NCI-H345 treated with DMSO at 0.1 percent for 48 hours (cell line): ENCODE measurements around the gene PROCA1.

Source experiments
- DNase-seq: peaks from one replicate; lab custom pipeline; 2025; ENCODE audit not compliant: unreplicated experiment; lab: John Stamatoyannopoulos, UW

The PROCA1 gene

GRCh38 chr17:28710861-28711722 lies 596 bp downstream of the PROCA1 start:
- peak; percentile 92 for DNase-seq

GRCh38 chr17:28707339-28707720 lies 4.4 kb downstream of the PROCA1 start:
- no peak for DNase-seq

GRCh38 chr17:28706471-28707338 lies 5.0 kb downstream of the PROCA1 start:
- no peak for DNase-seq

- no peak for DNase-seq
Observed at GRCh38 chr17:28705728-28706334, 5.9 kb downstream of the PROCA1 start.

- DNase-seq = peak; percentile 20
Observed at GRCh38 chr17:28705074-28705659, 6.5 kb downstream of the PROCA1 start.

- DNase-seq = no peak
Observed at GRCh38 chr17:28704219-28704858, 7.3 kb downstream of the PROCA1 start.

GRCh38 chr17:28703552-28704218 lies 8.0 kb downstream of the PROCA1 start:
- no peak for DNase-seq

GRCh38 chr17:28702752-28703150 lies 8.9 kb downstream of the PROCA1 start:
- no peak for DNase-seq

GRCh38 chr17:28702026-28702751 lies 9.5 kb downstream of the PROCA1 start:
- peak; percentile 66 for DNase-seq

GRCh38 chr17:28700830-28701492 lies 10.7 kb downstream of the PROCA1 start:
- no peak for DNase-seq

- no peak for DNase-seq
Observed at GRCh38 chr17:28700278-28700677, 11.4 kb downstream of the PROCA1 start.

GRCh38 chr17:28698253-28698941 lies 13.3 kb downstream of the PROCA1 start:
- DNase-seq = no peak

GRCh38 chr17:28693869-28694268 lies 17.8 kb downstream of the PROCA1 start:
- DNase-seq = no peak

- DNase-seq = no peak
Observed at GRCh38 chr17:28689011-28689410, 22.7 kb downstream of the PROCA1 start.

GRCh38 chr17:28688481-28688880 lies 23.2 kb downstream of the PROCA1 start:
- no peak for DNase-seq

- DNase-seq = no peak
Observed at GRCh38 chr17:28686296-28686695, 25.4 kb downstream of the PROCA1 start.

- DNase-seq = no peak
Observed at GRCh38 chr17:28685366-28685765, 26.3 kb downstream of the PROCA1 start.

- peak; percentile 58 for DNase-seq
Observed at GRCh38 chr17:28684963-28685362, 26.7 kb downstream of the PROCA1 start.
